ENCODE data around the gene IKZF2. TPM values are rescaled to one million over a fixed set of nuclear protein-coding genes. Genes with fewer than 3 reads are reported as not detected.

The IKZF2 gene
- polyA plus RNA-seq, 4 donors = under 0.01 to 3.7 (median 0.22) TPM

DNA sequence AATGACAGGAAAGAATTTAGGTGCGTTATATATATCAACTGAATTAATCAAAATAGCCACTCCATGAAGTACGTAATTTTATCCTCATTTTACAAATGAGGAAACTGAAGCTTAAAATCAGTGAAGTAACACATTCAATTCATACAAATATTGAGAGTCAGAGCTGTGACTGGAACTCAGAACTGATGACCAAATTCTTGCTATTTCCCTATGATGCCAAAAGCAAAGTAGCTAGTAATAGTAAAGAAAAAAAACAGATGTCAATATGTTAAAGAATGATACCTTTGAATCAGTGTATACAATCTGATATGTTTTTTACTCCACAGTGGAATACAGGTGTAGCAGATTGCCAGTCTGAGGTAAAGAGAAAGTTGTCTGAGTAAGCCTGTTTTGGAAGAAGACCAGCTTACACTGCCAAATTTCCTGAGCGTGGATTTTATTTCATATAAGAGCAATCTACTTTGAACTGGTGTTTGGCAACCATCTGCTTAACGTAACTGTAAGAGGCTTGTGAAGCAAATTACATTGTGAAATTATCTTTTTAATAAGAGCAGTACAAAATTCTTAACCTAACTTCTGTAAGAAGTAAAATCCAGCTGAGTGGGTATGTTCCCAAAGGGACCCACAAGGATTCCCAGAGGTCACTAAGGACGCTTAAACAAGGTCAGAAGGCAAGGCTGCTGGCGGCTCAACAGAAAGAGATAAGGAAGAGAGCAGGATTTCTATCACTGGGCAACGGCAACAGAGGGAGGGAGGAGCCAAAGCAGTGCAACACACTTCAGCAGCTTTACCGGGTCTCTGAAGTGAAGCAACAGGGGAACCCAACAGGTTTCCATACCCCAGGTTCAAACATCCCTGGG is 85.6 kb downstream of the IKZF2 start:
- FAIRE-seq = no peak
- no peak overlapping the region for H3K27ac ChIP-seq (ENCODE audit: low read depth in 1 of 3, low read length in 2 of 3)

DNA sequence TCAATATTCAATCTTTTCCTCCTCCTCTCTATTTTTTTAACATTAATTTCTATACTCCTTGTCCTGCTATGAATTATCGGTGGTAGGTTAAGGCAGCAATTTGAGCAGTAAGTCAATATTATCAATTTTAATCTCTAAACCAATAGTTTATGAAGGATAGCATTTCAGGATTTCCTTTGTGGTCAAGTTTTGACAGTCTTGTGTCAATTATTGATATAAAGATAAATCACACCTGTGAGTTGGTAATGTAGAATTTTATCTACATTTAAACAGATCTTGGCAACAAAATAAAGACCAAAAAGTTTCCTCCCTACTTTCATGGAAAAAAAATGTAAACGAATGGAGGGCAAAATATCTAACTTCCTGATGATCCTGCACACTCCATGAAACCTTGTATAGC is 87.3 kb downstream of the IKZF2 start:
- FAIRE-seq = no peak
- peaks cover 0 to 4% (median 4%) of the 10 kb centered on the region in 3 donors for H3K4me1 ChIP-seq (ENCODE audit: control insufficient read depth in 3 of 3, insufficient read depth in 2 of 3, low read depth in 1 of 3, low read length in 2 of 3)
- 66 to 74% (median 72%) methylated on average over 2 of the region's 2 CpGs for WGBS, 3 donors
- H3K27ac ChIP-seq (ENCODE audit: low read depth in 1 of 3, low read length in 2 of 3) = no peak overlapping the region
- no peak overlapping the region for H3K4me3 ChIP-seq (ENCODE audit: low read depth in 1 of 3, low read length in 3 of 3)
- H3K36me3 ChIP-seq (ENCODE audit: control insufficient read depth in 3 of 3, insufficient read depth in 2 of 3, low read depth in 1 of 3, low read length in 3 of 3) = no peaks in the 10 kb centered on the region
- DNase-seq = no peak
- no peaks in the 10 kb centered on the region for H3K27me3 ChIP-seq (ENCODE audit: control insufficient read depth in 3 of 3, insufficient read depth in 3 of 3, low read length in 3 of 3)
- no peaks in the 10 kb centered on the region for H3K9me3 ChIP-seq (ENCODE audit: control insufficient read depth in 2 of 2, insufficient read depth in 1 of 2, low read depth in 1 of 2, low read length in 1 of 2)

More for the DNA sequence above, 85.6 kb downstream of the IKZF2 start:
- Histone ChIP-seq H3K4me1 (ENCODE audit: control insufficient read depth in 3 of 3, insufficient read depth in 2 of 3, low read depth in 1 of 3, low read length in 2 of 3) (peaks cover 0 to 4% (median 4%) of the 10 kb centered on the region in 3 donors), H3K27me3 (ENCODE audit: control insufficient read depth in 3 of 3, insufficient read depth in 3 of 3, low read length in 3 of 3) (no peaks in the 10 kb centered on the region), H3K4me3 (ENCODE audit: low read depth in 1 of 3, low read length in 3 of 3) (no peak overlapping the region), H3K9me3 (ENCODE audit: control insufficient read depth in 2 of 2, insufficient read depth in 1 of 2, low read depth in 1 of 2, low read length in 1 of 2) (no peaks in the 10 kb centered on the region), H3K36me3 (ENCODE audit: control insufficient read depth in 3 of 3, insufficient read depth in 2 of 3, low read depth in 1 of 3, low read length in 3 of 3) (no peaks in the 10 kb centered on the region)
- DNase-seq = peak; percentile 15 to 37
- 23 to 29% (median 25%) methylated on average over 8 of the region's 8 CpGs for WGBS, 3 donors

DNA sequence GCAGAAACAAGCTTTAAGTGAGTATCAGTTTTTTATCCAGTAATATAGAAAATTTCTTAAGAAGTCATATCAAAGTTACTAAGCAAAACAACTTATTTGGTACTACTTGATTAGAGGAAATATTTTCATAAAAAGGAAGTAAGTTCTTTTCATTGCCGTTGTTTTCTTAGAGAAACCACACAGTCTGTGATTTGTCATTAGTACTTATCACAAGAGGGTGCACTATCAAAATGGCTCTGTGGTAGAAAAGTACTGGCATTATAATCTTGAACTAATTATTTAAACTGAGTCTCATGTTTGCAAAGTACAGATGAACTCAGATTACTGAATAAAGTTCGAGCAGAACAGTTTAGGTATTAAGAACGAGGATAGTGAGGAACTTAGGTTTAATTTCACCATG is 93.4 kb downstream of the IKZF2 start:
- 65 to 78% (median 67%) methylated on average over 3 of the region's 3 CpGs for WGBS, 3 donors
- Histone ChIP-seq H3K27ac (ENCODE audit: low read depth in 1 of 3, low read length in 2 of 3) (no peak overlapping the region), H3K36me3 (ENCODE audit: control insufficient read depth in 3 of 3, insufficient read depth in 2 of 3, low read depth in 1 of 3, low read length in 3 of 3) (no peaks in the 10 kb centered on the region), H3K4me3 (ENCODE audit: low read depth in 1 of 3, low read length in 3 of 3) (no peak overlapping the region), H3K4me1 (ENCODE audit: control insufficient read depth in 3 of 3, insufficient read depth in 2 of 3, low read depth in 1 of 3, low read length in 2 of 3) (no peaks in the 10 kb centered on the region), H3K9me3 (ENCODE audit: control insufficient read depth in 2 of 2, insufficient read depth in 1 of 2, low read depth in 1 of 2, low read length in 1 of 2) (no peaks in the 10 kb centered on the region), H3K27me3 (ENCODE audit: control insufficient read depth in 3 of 3, insufficient read depth in 3 of 3, low read length in 3 of 3) (no peaks in the 10 kb centered on the region)
- DNase-seq = no peak
- no peak for FAIRE-seq

DNA sequence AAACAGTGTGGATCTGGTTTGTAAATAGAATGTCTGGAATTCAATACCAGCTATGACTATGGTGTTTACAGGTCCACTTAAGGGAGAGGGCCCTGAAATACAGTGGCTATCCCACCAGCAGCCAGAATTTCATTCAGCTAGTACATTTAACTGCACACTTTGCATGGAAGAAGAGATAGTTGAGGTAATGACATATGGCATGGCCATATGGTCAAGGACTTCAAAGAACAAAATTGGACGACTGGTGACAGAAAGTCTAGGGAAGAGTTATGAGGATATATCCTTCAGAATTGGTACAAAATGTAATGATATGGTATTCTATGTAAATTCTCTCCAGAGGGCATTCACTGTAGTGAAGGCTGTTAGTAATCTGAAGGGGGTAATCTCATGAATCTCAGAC is 105.0 kb downstream of the IKZF2 start:
- WGBS, 3 donors = 84 to 91% (median 86%) methylated on average over 1 of the region's 1 CpG
- no peak for FAIRE-seq

DNA sequence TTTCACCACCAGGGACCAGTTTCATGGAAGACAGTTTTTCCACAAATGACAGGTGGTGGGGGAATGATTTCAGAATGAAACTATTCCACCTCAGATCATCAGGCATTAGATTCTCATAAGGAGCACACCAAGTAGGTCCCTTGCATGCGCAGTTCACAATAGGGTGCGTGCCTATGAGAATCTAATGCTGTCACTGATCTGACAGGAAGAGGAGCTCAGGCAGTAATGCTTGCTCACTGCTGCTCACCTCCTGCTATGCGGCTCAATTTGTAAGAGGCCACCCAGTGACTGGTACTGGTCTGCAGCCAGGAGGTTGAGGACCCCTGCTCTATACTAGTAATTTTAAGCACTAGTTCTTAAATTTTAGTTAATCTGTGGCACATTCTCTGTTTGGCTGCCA is 107.8 kb downstream of the IKZF2 start:
- FAIRE-seq = no peak
- H3K4me3 ChIP-seq (ENCODE audit: low read depth in 1 of 3, low read length in 3 of 3) = no peak overlapping the region

More for the DNA sequence above, 105.0 kb downstream of the IKZF2 start:
- Histone ChIP-seq H3K27me3 (ENCODE audit: control insufficient read depth in 3 of 3, insufficient read depth in 3 of 3, low read length in 3 of 3) (no peaks in the 10 kb centered on the region), H3K9me3 (ENCODE audit: control insufficient read depth in 2 of 2, insufficient read depth in 1 of 2, low read depth in 1 of 2, low read length in 1 of 2) (no peaks in the 10 kb centered on the region), H3K27ac (ENCODE audit: low read depth in 1 of 3, low read length in 2 of 3) (no peak overlapping the region), H3K4me3 (ENCODE audit: low read depth in 1 of 3, low read length in 3 of 3) (no peak overlapping the region), H3K4me1 (ENCODE audit: control insufficient read depth in 3 of 3, insufficient read depth in 2 of 3, low read depth in 1 of 3, low read length in 2 of 3) (no peaks in the 10 kb centered on the region), H3K36me3 (ENCODE audit: control insufficient read depth in 3 of 3, insufficient read depth in 2 of 3, low read depth in 1 of 3, low read length in 3 of 3) (no peaks in the 10 kb centered on the region)
- DNase-seq = no peak

DNA sequence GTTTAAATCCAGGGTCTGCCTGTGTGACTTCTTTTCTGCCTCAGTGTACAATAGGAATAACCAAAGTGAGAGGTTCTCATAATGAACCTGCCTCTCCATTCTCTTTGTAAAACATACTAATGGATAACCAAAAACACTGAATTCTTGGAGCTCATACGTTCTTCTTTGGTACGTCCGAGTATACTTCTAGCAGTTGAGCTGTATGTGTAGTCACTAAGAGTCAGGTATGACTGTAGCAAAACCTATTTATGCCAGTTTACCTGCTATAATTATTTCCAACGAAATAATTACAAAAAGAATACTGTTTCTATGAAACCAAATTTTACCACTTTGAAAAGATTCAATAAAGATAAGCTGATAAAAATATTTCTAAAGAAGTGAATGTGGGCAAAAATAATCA is 109.2 kb downstream of the IKZF2 start:
- WGBS, 3 donors = 40 to 67% (median 49%) methylated on average over 4 of the region's 4 CpGs

More for the DNA sequence above, 107.8 kb downstream of the IKZF2 start:
- no peak for DNase-seq
- Histone ChIP-seq H3K27me3 (ENCODE audit: control insufficient read depth in 3 of 3, insufficient read depth in 3 of 3, low read length in 3 of 3) (no peaks in the 10 kb centered on the region), H3K4me1 (ENCODE audit: control insufficient read depth in 3 of 3, insufficient read depth in 2 of 3, low read depth in 1 of 3, low read length in 2 of 3) (no peaks in the 10 kb centered on the region), H3K9me3 (ENCODE audit: control insufficient read depth in 2 of 2, insufficient read depth in 1 of 2, low read depth in 1 of 2, low read length in 1 of 2) (no peaks in the 10 kb centered on the region), H3K27ac (ENCODE audit: low read depth in 1 of 3, low read length in 2 of 3) (no peak overlapping the region), H3K36me3 (ENCODE audit: control insufficient read depth in 3 of 3, insufficient read depth in 2 of 3, low read depth in 1 of 3, low read length in 3 of 3) (no peaks in the 10 kb centered on the region)
- 80 to 94% (median 93%) methylated on average over 3 of the region's 3 CpGs for WGBS, 3 donors

DNA sequence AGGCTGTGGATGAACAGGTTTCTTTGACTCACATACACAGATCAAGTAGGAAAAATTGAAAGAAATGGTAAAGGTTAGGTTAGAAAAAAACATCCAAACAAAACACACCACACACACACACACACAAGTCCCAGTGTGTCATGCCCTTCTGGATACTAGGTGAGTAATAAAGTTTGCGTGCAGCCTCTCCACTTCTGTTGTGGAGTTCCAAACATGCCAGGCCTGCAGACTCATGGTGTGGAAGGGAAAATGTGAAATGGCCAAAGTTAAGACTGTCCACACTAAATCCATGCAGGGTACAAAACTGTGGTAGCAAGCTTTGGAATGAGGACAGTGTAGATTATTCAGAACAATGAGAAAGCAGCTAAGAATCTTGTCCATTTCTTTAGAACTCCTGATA is 114.6 kb downstream of the IKZF2 start:
- no peak overlapping the region for H3K4me3 ChIP-seq (ENCODE audit: low read depth in 1 of 3, low read length in 3 of 3)
- WGBS, 3 donors = 0 to 41% (median 12%) methylated on average over 1 of the region's 1 CpG
- FAIRE-seq = no peak

More for the DNA sequence above, 109.2 kb downstream of the IKZF2 start:
- Histone ChIP-seq H3K27ac (ENCODE audit: low read depth in 1 of 3, low read length in 2 of 3) (no peak overlapping the region), H3K27me3 (ENCODE audit: control insufficient read depth in 3 of 3, insufficient read depth in 3 of 3, low read length in 3 of 3) (no peaks in the 10 kb centered on the region), H3K4me3 (ENCODE audit: low read depth in 1 of 3, low read length in 3 of 3) (no peak overlapping the region), H3K4me1 (ENCODE audit: control insufficient read depth in 3 of 3, insufficient read depth in 2 of 3, low read depth in 1 of 3, low read length in 2 of 3) (no peaks in the 10 kb centered on the region), H3K9me3 (ENCODE audit: control insufficient read depth in 2 of 2, insufficient read depth in 1 of 2, low read depth in 1 of 2, low read length in 1 of 2) (no peaks in the 10 kb centered on the region), H3K36me3 (ENCODE audit: control insufficient read depth in 3 of 3, insufficient read depth in 2 of 3, low read depth in 1 of 3, low read length in 3 of 3) (no peaks in the 10 kb centered on the region)
- no peak for DNase-seq
- FAIRE-seq = no peak

DNA sequence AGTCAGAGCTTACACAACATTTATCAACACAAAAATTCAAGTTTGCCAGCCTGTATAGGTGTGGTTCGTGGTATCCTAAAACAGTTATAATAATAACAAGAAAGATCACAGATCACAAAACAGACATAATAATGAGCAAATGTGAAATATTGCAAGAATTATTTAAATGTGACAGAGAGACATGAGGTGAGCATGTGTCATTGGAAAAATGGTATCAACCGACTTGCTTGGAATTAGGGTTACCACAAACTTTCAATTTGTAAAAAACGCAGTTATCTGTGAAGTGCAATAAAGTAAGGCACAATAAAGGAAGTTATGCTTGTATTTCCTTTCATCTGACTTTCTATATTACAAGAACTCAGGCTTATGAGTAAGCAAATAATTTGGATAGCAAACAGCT is 116.8 kb downstream of the IKZF2 start:
- no peak overlapping the region for H3K27ac ChIP-seq (ENCODE audit: low read depth in 1 of 3, low read length in 2 of 3)
- H3K4me1 ChIP-seq (ENCODE audit: control insufficient read depth in 3 of 3, insufficient read depth in 2 of 3, low read depth in 1 of 3, low read length in 2 of 3) = no peaks in the 10 kb centered on the region
- H3K9me3 ChIP-seq (ENCODE audit: control insufficient read depth in 2 of 2, insufficient read depth in 1 of 2, low read depth in 1 of 2, low read length in 1 of 2) = no peaks in the 10 kb centered on the region
- H3K4me3 ChIP-seq (ENCODE audit: low read depth in 1 of 3, low read length in 3 of 3) = no peak overlapping the region
- H3K27me3 ChIP-seq (ENCODE audit: control insufficient read depth in 3 of 3, insufficient read depth in 3 of 3, low read length in 3 of 3) = no peaks in the 10 kb centered on the region
- DNase-seq (no peak), FAIRE-seq (no peak)
- 40 to 55% (median 41%) methylated on average over 3 of the region's 3 CpGs for WGBS, 3 donors
- H3K36me3 ChIP-seq (ENCODE audit: control insufficient read depth in 3 of 3, insufficient read depth in 2 of 3, low read depth in 1 of 3, low read length in 3 of 3) = no peaks in the 10 kb centered on the region

More for the DNA sequence above, 114.6 kb downstream of the IKZF2 start:
- H3K27me3 ChIP-seq (ENCODE audit: control insufficient read depth in 3 of 3, insufficient read depth in 3 of 3, low read length in 3 of 3) = no peaks in the 10 kb centered on the region
- no peak for DNase-seq
- H3K27ac ChIP-seq (ENCODE audit: low read depth in 1 of 3, low read length in 2 of 3) = no peak overlapping the region
- H3K4me1 ChIP-seq (ENCODE audit: control insufficient read depth in 3 of 3, insufficient read depth in 2 of 3, low read depth in 1 of 3, low read length in 2 of 3) = no peaks in the 10 kb centered on the region
- no peaks in the 10 kb centered on the region for H3K36me3 ChIP-seq (ENCODE audit: control insufficient read depth in 3 of 3, insufficient read depth in 2 of 3, low read depth in 1 of 3, low read length in 3 of 3)
- no peaks in the 10 kb centered on the region for H3K9me3 ChIP-seq (ENCODE audit: control insufficient read depth in 2 of 2, insufficient read depth in 1 of 2, low read depth in 1 of 2, low read length in 1 of 2)
